Common myeloid progenitor, CD34-positive (primary cell): ENCODE measurements around the gene LCE1E.

Experiments used
- CTCF ChIA-PET: fragments of 350-600 bp; sonication (Branson Sonifier 250); formaldehyde crosslinking; loops from one replicate; lab custom pipeline; 2021; ENCODE audit warnings: antibody characterized with exemption; lab: Charles Lee
- POLR2A ChIA-PET: fragments of 350-600 bp; sonication (Branson Sonifier 250); formaldehyde crosslinking; loops from one replicate; lab custom pipeline; 2021; ENCODE audit warnings: antibody characterized with exemption; lab: Charles Lee
- DNase-seq, 3 donors: peaks; one replicate each; pipeline versions ENCODE4 v3.0.0 to v3.0.0-alpha.2; 2013
- H3K27ac ChIP-seq, 2 experiments: 1 replicate in 1 of 2; 2 replicates in 1 of 2; pipeline ENCODE4 v1.7.0; 2013; ENCODE audit warnings: inconsistent platforms in 2 of 2, low read length in 2 of 2, mild to moderate bottlenecking in 2 of 2, low read depth in 1 of 2, moderate library complexity in 1 of 2; ENCODE audit not compliant: severe bottlenecking in 2 of 2, insufficient read depth in 1 of 2, poor library complexity in 1 of 2
- H3K27me3 ChIP-seq, 5 experiments: replicated peaks in 2 of 5; 1 replicate in 3 of 5; 2 replicates in 2 of 5; pipeline versions ENCODE4 v1.6.1 to v1.7.0; 2013; ENCODE audit warnings: low read length in 4 of 5, mild to moderate bottlenecking in 2 of 5, moderate library complexity in 2 of 5, inconsistent platforms in 1 of 5; ENCODE audit not compliant: insufficient read depth in 5 of 5, control insufficient read depth in 4 of 5
- H3K36me3 ChIP-seq, 4 experiments: 1 replicate in 2 of 4; 2 replicates in 2 of 4; pipeline versions ENCODE4 v1.6.1 to v1.7.0; 2013; ENCODE audit warnings: low read length in 3 of 4, control low read depth in 1 of 4, mild to moderate bottlenecking in 1 of 4; ENCODE audit not compliant: control insufficient read depth in 4 of 4, insufficient read depth in 4 of 4
- H3K4me1 ChIP-seq, 4 experiments: 1 replicate in 3 of 4; 2 replicates in 1 of 4; pipeline versions ENCODE4 v1.6.1 to v1.7.1; 2013; ENCODE audit warnings: low read length in 3 of 4, mild to moderate bottlenecking in 3 of 4, control low read depth in 1 of 4, inconsistent platforms in 1 of 4, moderate library complexity in 1 of 4; ENCODE audit not compliant: control insufficient read depth in 4 of 4, insufficient read depth in 4 of 4; ENCODE audit errors: control extremely low read depth in 1 of 4
- H3K4me3 ChIP-seq, 7 experiments: 1 replicate in 4 of 7; 2 replicates in 3 of 7; pipeline versions ENCODE4 v1.5.1 to v1.7.0; 2013; ENCODE audit warnings: mild to moderate bottlenecking in 7 of 7, low read length in 6 of 7, moderate library complexity in 6 of 7, inconsistent platforms in 2 of 7, low read depth in 2 of 7, control low read depth in 1 of 7; ENCODE audit not compliant: insufficient read depth in 4 of 7, control insufficient read depth in 1 of 7; ENCODE audit errors: extremely low read depth in 1 of 7
- H3K9me3 ChIP-seq, 5 experiments: 1 replicate in 4 of 5; 2 replicates in 1 of 5; pipeline versions ENCODE4 v1.6.1 to v1.7.1; 2013; ENCODE audit warnings: low read length in 4 of 5, mild to moderate bottlenecking in 2 of 5, inconsistent platforms in 1 of 5, low read depth in 1 of 5, moderate library complexity in 1 of 5; ENCODE audit not compliant: control insufficient read depth in 4 of 5, insufficient read depth in 2 of 5; ENCODE audit errors: control extremely low read depth in 1 of 5
- WGBS: methylation state at CpG from one replicate; pipeline ENCODE4 v1.1.5; 2013; ENCODE audit not compliant: insufficient coverage; 5-methylcytosine and 5-hydroxymethylcytosine counted together

The LCE1E gene

DNA sequence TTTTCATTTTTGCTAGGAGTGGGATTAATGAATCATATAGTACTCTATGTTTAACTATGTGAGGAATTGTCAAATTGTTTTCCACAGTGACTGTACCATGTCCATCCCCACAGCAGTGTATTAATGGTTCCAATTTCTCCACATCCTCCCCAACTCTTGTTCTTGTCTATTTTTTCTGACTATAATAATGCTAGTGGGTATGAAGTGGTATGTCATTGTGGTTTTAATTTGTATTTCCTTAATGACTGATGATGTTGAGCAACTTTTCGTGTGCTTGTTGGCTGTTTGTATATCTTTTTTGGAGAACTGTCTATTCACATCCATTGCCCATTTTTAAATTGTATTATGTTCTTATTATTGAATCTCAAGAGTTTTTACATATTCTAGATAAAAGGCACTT, 38.2 kb upstream of the LCE1E start:
- Histone ChIP-seq H3K4me1 (no peaks in the 10 kb centered on the region), H3K27me3 (peaks cover 2 to 21% (median 5%) of the 10 kb centered on the region in 5 experiments), H3K4me3 (no peak overlapping the region), H3K36me3 (no peaks in the 10 kb centered on the region), H3K9me3 (no peaks in the 10 kb centered on the region), H3K27ac (no peak overlapping the region)
- ChIA-PET POLR2A (no interaction called here), CTCF (no interaction called here)
- peak in 2 of 3 donors; percentile 13 to 25 for DNase-seq
- no CpG with 5 or more reads among the region's 1 CpG for WGBS

DNA sequence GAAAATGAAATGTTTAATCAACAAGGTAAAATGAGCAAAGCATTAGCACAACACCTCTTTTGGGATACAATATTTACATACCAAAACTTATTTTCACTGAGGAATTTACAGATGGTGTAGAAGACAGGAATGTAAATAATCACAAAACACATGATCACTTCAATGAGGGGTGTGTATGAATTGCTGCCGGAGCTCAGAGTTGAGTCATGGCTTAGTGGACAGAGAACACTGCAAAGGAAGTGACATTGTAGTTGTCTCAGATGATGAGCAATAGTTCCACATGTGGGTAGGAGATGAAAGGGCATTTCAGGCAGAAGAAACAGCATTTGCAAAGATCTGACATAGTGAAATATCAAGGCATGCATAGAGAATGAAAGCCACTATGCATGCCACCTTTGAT, 33.8 kb upstream of the LCE1E start:
- H3K27ac ChIP-seq = no peak overlapping the region
- H3K4me1 ChIP-seq = no peaks in the 10 kb centered on the region
- H3K36me3 ChIP-seq = no peaks in the 10 kb centered on the region
- WGBS = 56% methylated on average over 1 of the region's 1 CpG
- H3K27me3 ChIP-seq = peaks cover 0 to 25% (median 5%) of the 10 kb centered on the region in 5 experiments
- DNase-seq = no peak
- H3K9me3 ChIP-seq = no peaks in the 10 kb centered on the region
- POLR2A ChIA-PET = no interaction called here
- CTCF ChIA-PET = no interaction called here
- H3K4me3 ChIP-seq = no peak overlapping the region

DNA sequence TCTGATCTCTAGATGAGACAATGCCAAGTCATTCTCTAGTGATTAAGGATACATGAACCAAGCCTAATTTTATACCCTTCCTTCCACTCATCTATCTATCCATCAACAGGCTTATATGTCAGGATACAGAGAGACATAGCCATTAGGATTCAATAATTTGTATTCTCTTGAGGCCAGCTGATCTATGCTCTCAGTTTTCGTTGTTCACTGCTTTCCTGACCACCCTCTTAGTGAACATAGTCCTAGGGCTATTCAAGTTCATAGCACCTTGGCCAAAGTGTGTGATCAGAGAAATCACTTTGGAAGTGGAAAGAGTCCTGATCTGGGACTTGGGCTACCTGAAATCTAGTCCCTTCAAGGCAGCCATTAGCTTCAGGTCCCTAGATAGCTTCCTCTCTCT, 32.5 kb upstream of the LCE1E start:
- POLR2A ChIA-PET = no interaction called here
- H3K4me3 ChIP-seq = no peak overlapping the region
- H3K36me3 ChIP-seq = no peaks in the 10 kb centered on the region
- no peak overlapping the region for H3K27ac ChIP-seq
- no peak for DNase-seq
- CTCF ChIA-PET = no interaction called here
- H3K9me3 ChIP-seq = no peaks in the 10 kb centered on the region
- no peaks in the 10 kb centered on the region for H3K4me1 ChIP-seq
- WGBS = 50% methylated on average over 1 of the region's 1 CpG
- H3K27me3 ChIP-seq = peaks cover 0 to 26% (median 3%) of the 10 kb centered on the region in 5 experiments

DNA sequence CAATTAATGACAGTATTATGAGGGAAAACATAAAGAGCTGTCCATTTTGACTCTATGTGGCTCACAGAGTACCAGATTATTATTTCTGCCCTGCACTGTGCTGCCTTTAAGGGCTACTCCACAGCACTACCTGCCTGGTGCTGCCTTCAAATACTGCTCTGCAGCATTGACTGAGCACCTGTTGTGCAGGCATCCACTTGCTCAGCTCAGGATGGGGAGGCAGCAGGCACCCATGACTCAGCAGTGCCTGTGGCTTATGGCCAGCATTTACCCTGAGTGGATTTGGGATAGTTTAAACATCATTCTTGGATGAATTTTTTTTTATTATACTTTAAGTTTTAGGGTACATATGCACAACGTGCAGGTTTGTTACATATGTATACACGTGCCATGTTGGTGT, 29.2 kb upstream of the LCE1E start:
- DNase-seq = no peak
- Histone ChIP-seq H3K27ac (no peak overlapping the region), H3K36me3 (no peaks in the 10 kb centered on the region), H3K4me1 (no peaks in the 10 kb centered on the region), H3K9me3 (no peaks in the 10 kb centered on the region), H3K4me3 (no peak overlapping the region), H3K27me3 (peaks cover 0 to 22% (median 3%) of the 10 kb centered on the region in 5 experiments)
- no CpG with 5 or more reads among the region's 2 CpGs for WGBS
- POLR2A ChIA-PET = no interaction called here
- CTCF ChIA-PET = no interaction called here

DNA sequence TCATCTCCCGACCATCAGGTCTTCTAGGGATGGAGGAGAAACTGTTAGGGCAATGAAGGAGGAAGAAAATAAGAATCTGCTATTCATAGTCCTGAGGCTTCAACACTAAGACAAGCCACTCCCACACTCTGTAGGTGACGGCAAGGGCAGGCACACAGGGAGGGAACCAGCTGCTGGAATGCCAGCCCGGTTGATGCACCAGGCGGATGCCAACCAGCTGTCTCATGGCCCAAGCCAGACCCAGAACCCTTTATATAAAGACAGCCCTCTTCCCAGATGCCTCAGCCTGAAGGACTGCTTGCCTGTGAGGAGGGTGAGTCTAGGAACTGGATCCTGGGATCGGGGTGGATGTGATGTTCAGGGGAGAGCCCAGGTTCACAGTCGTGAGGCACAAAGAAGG, 28.3 kb upstream of the LCE1E start, which contains the start of gene KPRP:
KPRP (plus strand) TSS at position 279 of the 400 bp plus-strand sequence. CDS start 1,564 bp downstream, outside the sequence.
- H3K27me3 ChIP-seq = peaks cover 0 to 18% (median 0%) of the 10 kb centered on the region in 5 experiments
- H3K27ac ChIP-seq = no peak within 1 kb of the TSS
- H3K4me3 ChIP-seq = no peak within 1 kb of the TSS
- ChIA-PET POLR2A (no interaction called here), CTCF (interaction anchor here (0.6 kb wide), 1 partner anchor 532 kb away, joined by 3 read pairs; no protein-coding TSS in a partner anchor)
- no peaks in the 10 kb centered on the region for H3K9me3 ChIP-seq
- 80% methylated on average over 3 of the region's 6 CpGs for WGBS
- no peaks in the 10 kb centered on the region for H3K4me1 ChIP-seq
- DNase-seq = no peak
- H3K36me3 ChIP-seq = no peaks in the 10 kb centered on the region

DNA sequence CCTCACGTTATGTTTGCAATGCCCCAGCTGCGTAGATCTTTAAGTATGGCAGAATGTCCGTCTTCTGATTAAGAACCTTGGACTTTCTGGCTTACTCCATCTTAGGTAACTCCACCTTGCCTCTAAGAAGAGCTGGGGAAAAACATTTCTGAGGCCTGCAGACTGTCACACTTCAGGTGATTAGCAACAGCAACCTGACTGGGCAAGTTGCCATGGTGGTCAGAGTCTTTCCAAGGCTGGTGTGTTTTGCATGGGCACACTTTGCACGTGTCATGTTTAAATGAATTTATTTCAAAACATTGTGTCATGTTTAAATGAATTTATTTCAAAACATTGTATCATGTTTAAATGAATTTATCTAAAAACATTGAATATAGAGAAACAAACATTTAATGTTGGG, 27.4 kb upstream of the LCE1E start:
- DNase-seq = no peak
- WGBS = 79% methylated on average over 3 of the region's 4 CpGs
- Histone ChIP-seq H3K36me3 (no peaks in the 10 kb centered on the region), H3K9me3 (no peaks in the 10 kb centered on the region), H3K27me3 (peaks cover 0 to 16% (median 0%) of the 10 kb centered on the region in 5 experiments), H3K27ac (no peak overlapping the region), H3K4me1 (no peaks in the 10 kb centered on the region), H3K4me3 (no peak overlapping the region)
- POLR2A ChIA-PET = no interaction called here
- CTCF ChIA-PET = no interaction called here

DNA sequence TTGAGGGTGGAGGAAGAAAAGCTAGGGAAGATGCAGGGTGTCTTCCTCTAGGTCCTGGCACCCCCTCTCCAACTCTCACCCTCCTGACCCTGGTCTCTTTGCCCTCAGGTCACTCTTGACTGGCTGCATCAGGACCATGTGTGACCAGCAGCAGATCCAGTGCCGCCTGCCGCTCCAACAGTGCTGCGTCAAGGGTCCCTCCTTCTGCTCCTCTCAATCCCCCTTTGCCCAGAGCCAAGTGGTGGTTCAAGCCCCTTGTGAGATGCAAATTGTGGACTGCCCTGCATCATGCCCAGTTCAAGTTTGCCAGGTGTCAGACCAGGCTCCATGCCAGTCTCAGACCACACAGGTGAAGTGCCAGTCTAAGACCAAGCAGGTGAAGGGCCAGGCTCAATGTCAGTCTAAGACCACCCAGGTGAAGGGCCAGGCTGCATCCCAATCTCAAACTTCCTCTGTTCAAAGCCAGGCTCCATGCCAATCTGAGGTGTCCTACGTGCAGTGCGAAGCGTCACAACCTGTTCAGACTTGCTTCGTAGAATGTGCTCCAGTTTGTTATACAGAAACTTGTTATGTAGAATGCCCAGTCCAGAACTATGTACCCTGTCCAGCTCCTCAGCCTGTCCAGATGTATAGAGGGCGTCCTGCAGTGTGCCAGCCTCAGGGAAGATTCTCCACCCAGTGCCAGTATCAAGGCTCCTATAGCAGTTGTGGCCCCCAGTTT, 26.4 kb upstream of the LCE1E start:
- no peaks in the 10 kb centered on the region for H3K36me3 ChIP-seq
- peaks cover 0 to 16% (median 0%) of the 10 kb centered on the region in 5 experiments for H3K27me3 ChIP-seq
- CTCF ChIA-PET = no interaction called here
- no peak overlapping the region for H3K4me3 ChIP-seq
- H3K27ac ChIP-seq = no peak overlapping the region
- no peaks in the 10 kb centered on the region for H3K9me3 ChIP-seq
- no peak for DNase-seq
- POLR2A ChIA-PET = no interaction called here
- no peaks in the 10 kb centered on the region for H3K4me1 ChIP-seq
- 93% methylated on average over 8 of the region's 8 CpGs for WGBS
